B cell (primary cell): ENCODE results near the gene MAN1B1. TPM values are rescaled to one million over a fixed set of nuclear protein-coding genes. Genes with fewer than 3 reads are reported as not detected.

Experiments used
- ATAC-seq: fragments of 200-7000 bp; cut with Tn5 transposase; one replicate; pipeline ENCODE4 v1.10.0; 2021; ENCODE audit warnings: low read depth, mild to moderate bottlenecking, moderate number of reproducible peaks, moderate library complexity
- CTCF ChIA-PET: fragments of 350-600 bp; sonication (Branson Sonifier 250); formaldehyde crosslinking; loops from one replicate; lab custom pipeline; 2021; ENCODE audit warnings: antibody characterized with exemption, inconsistent platforms; lab: Charles Lee
- POLR2A ChIA-PET: fragments of 350-600 bp; sonication (Branson Sonifier 250); formaldehyde crosslinking; loops from one replicate; lab custom pipeline; 2021; ENCODE audit warnings: antibody characterized with exemption; lab: Charles Lee
- DNase-seq: peaks from one replicate; pipeline ENCODE4 v3.0.0; 2013
- H2AFZ ChIP-seq: 2 replicates; pipeline ENCODE4 v1.6.1; 2012; ENCODE audit warnings: mild to moderate bottlenecking, low read depth, low read length; ENCODE audit not compliant: insufficient read depth, poor library complexity, severe bottlenecking
- H3K27ac ChIP-seq, 2 donors: 1 replicate in 1 of 2; 2 replicates in 1 of 2; pipeline ENCODE4 v1.5.1; 2012 to 2013; ENCODE audit warnings: low read length in 2 of 2, mild to moderate bottlenecking in 2 of 2, moderate library complexity in 1 of 2
- H3K27me3 ChIP-seq, 4 experiments: fragments of 200-600 bp in 1 of 4; sonication (generic) in 1 of 4; replicated peaks in 1 of 4; 1 replicate in 2 of 4; 2 replicates in 2 of 4; pipeline versions ENCODE4 v1.6.1 to v1.7.0; 2013 to 2016; ENCODE audit warnings: low read length in 3 of 4, mild to moderate bottlenecking in 2 of 4, mixed read lengths in 1 of 4, moderate library complexity in 1 of 4; ENCODE audit not compliant: insufficient read depth in 4 of 4, control insufficient read depth in 3 of 4; ENCODE audit errors: control extremely low read depth in 1 of 4
- H3K36me3 ChIP-seq, 2 experiments: replicated peaks in 1 of 2; 1 replicate in 1 of 2; 2 replicates in 1 of 2; pipeline versions ENCODE4 v1.6.1 to v1.7.1; 2013; ENCODE audit warnings: low read length in 1 of 2; ENCODE audit not compliant: insufficient read depth in 2 of 2, control insufficient read depth in 1 of 2; ENCODE audit errors: control extremely low read depth in 1 of 2, extremely low read depth in 1 of 2
- H3K4me1 ChIP-seq, 2 donors: fragments of 200-600 bp in 1 of 2; sonication (generic) in 1 of 2; 1 replicate in 1 of 2; 2 replicates in 1 of 2; pipeline versions ENCODE4 v1.5.1 to v1.6.1; 2013 to 2017; ENCODE audit warnings: low read length in 2 of 2; ENCODE audit not compliant: control insufficient read depth in 2 of 2, insufficient read depth in 2 of 2
- H3K4me2 ChIP-seq: replicated peaks from 2 replicates; pipeline ENCODE3; 2012; ENCODE audit warnings: mild to moderate bottlenecking, low read depth, low read length; ENCODE audit not compliant: poor library complexity, severe bottlenecking
- H3K4me3 ChIP-seq, 5 experiments: fragments of 200-600 bp in 1 of 5; sonication (generic) in 1 of 5; 1 replicate in 3 of 5; 2 replicates in 2 of 5; pipeline versions ENCODE4 v1.5.1 to v1.7.0; 2011 to 2016; ENCODE audit warnings: low read length in 4 of 5, mild to moderate bottlenecking in 4 of 5, low read depth in 2 of 5, control low read depth in 1 of 5, moderate library complexity in 1 of 5; ENCODE audit not compliant: insufficient read depth in 1 of 5; ENCODE audit errors: control extremely low read depth in 1 of 5, extremely low read depth in 1 of 5
- H3K79me2 ChIP-seq: fragments of 200-600 bp; sonication (generic); one replicate; pipeline ENCODE4 v1.6.0; 2016; ENCODE audit warnings: low read length; ENCODE audit not compliant: control insufficient read depth, insufficient read depth
- H3K9ac ChIP-seq: fragments of 200-600 bp; sonication (generic); 2 replicates; pipeline ENCODE4 v1.6.1; 2017; ENCODE audit warnings: mild to moderate bottlenecking, low read length, moderate library complexity
- H3K9me3 ChIP-seq, 3 donors: one replicate each; pipeline versions ENCODE4 v1.6.1 to v1.7.1; 2013; ENCODE audit warnings: low read length in 2 of 3; ENCODE audit not compliant: control insufficient read depth in 2 of 3, insufficient read depth in 1 of 3; ENCODE audit errors: control extremely low read depth in 1 of 3
- H4K20me1 ChIP-seq: 2 replicates; pipeline ENCODE4 v1.6.0; 2012; ENCODE audit warnings: mild to moderate bottlenecking, low read length; ENCODE audit not compliant: insufficient read depth, control insufficient read depth, poor library complexity, severe bottlenecking
- H3K27ac Mint-ChIP-seq: one replicate; pipeline ENCODE4 v1.8.0; 2021; ENCODE audit warnings: mixed read lengths
- H3K27me3 Mint-ChIP-seq: one replicate; pipeline ENCODE4 v1.8.0; 2021; ENCODE audit warnings: mixed read lengths
- H3K4me1 Mint-ChIP-seq: one replicate; pipeline ENCODE4 v1.8.0; 2021; ENCODE audit warnings: mixed read lengths
- H3K4me3 Mint-ChIP-seq: one replicate; pipeline ENCODE4 v1.8.0; 2021; ENCODE audit warnings: mixed read lengths
- H3K9me3 Mint-ChIP-seq: one replicate; pipeline ENCODE4 v1.8.0; 2022; ENCODE audit warnings: mixed read lengths; ENCODE audit not compliant: insufficient read depth
- CTCF ChIP-seq: fragments of 200-600 bp; IDR thresholded peaks from one replicate; pipeline ENCODE4 v1.8.0; 2022; ENCODE audit warnings: antibody characterized with exemption, mild to moderate bottlenecking
- EZH2 ChIP-seq: IDR thresholded peaks from 2 replicates; pipeline ENCODE4 v1.6.1; 2012; ENCODE audit warnings: borderline replicate concordance, low read depth, mild to moderate bottlenecking, moderate library complexity, low read length; ENCODE audit not compliant: insufficient read depth, poor library complexity, severe bottlenecking
- WGBS: methylation state at CpG from one replicate; pipeline ENCODE4 v1.1.5; 2013; ENCODE audit warnings: missing lambda C conversion rate; ENCODE audit not compliant: insufficient coverage; 5-methylcytosine and 5-hydroxymethylcytosine counted together
- intact Hi-C: fragments of 100-400 bp; cut with micrococcal nuclease; formaldehyde crosslinking; loops from one replicate; pipeline ENCODE4 v1.10.0; 2022
- polyA plus RNA-seq: library from polyadenylated mRNA; depleted of rRNA; stranded (reverse); fragments of >200 nt; gene quantifications from 2 replicates; pipeline ENCODE4 v1.2.3, GENCODE V29; 2012
- total RNA-seq, 2 donors: library from RNA; stranded (reverse); fragments of 120-200 nt in 1 of 2; gene quantifications; 1 replicate in 1 of 2; 2 replicates in 1 of 2; pipeline versions ENCODE4 v1.2.3 to v1.2.4, GENCODE V29; 2013 to 2022

The MAN1B1 gene
- total and polyA plus RNA-seq, 2 donors (not counting 1 experiment from before 2014, with no cell fraction given) = 47.0 to 68.4 TPM

GRCh38 chr9:137141976-137142936 is 55.5 kb downstream of the MAN1B1 start:
- Histone ChIP-seq H3K79me2 (no peaks in the 10 kb centered on the region), H3K9ac (no peak overlapping the region), H3K4me3 (no peak overlapping the region), H3K36me3 (no peaks in the 10 kb centered on the region), H4K20me1 (no peaks in the 10 kb centered on the region), H3K27ac (no peak overlapping the region), H3K27me3 (peaks cover 0 to 71% (median 31%) of the 10 kb centered on the region in 4 experiments), H3K9me3 (peaks cover 0 to 33% (median 0%) of the 10 kb centered on the region in 3 donors), H2AFZ (no peak overlapping the region), H3K4me1 (peaks cover 11 to 14% of the 10 kb centered on the region in 2 donors), H3K4me2 (no peak overlapping the region)
- Mint-ChIP-seq H3K27me3 (peaks cover 45% of the 10 kb centered on the region), H3K9me3 (no peaks in the 10 kb centered on the region), H3K27ac (no peak overlapping the region), H3K4me1 (no peaks in the 10 kb centered on the region), H3K4me3 (no peak overlapping the region)
- no peak for TF ChIP-seq EZH2
- no peak for TF ChIP-seq CTCF
- 82% methylated on average over 18 of the region's 24 CpGs for WGBS
- POLR2A ChIA-PET = no interaction called here
- intact Hi-C loops = no loop called here
- no peak for ATAC-seq
- no peak for DNase-seq
- CTCF ChIA-PET = interaction anchor here (1.3 kb wide), 1 partner anchor 11 kb away, joined by 3 read pairs; no protein-coding TSS in a partner anchor

- Histone ChIP-seq H3K4me1 (peaks cover 3 to 6% of the 10 kb centered on the region in 2 donors), H3K79me2 (no peaks in the 10 kb centered on the region), H3K9me3 (peaks cover 0 to 25% (median 0%) of the 10 kb centered on the region in 3 donors), H4K20me1 (no peaks in the 10 kb centered on the region), H3K27me3 (peaks cover 0 to 64% (median 21%) of the 10 kb centered on the region in 4 experiments), H3K27ac (no peak overlapping the region), H3K4me3 (no peak overlapping the region), H2AFZ (no peak overlapping the region), H3K9ac (no peak overlapping the region), H3K36me3 (no peaks in the 10 kb centered on the region), H3K4me2 (no peak overlapping the region)
- TF ChIP-seq CTCF (no peak), EZH2 (no peak)
- no peaks in the 10 kb centered on the region for H3K4me1 Mint-ChIP-seq
- 46% methylated on average over 4 of the region's 4 CpGs for WGBS
- peaks cover 41% of the 10 kb centered on the region for H3K27me3 Mint-ChIP-seq
- H3K27ac Mint-ChIP-seq = no peak overlapping the region
- POLR2A ChIA-PET = no interaction called here
- intact Hi-C loops = no loop called here
- no peak overlapping the region for H3K4me3 Mint-ChIP-seq
- DNase-seq (no peak), ATAC-seq (no peak)
- CTCF ChIA-PET = no interaction called here
- H3K9me3 Mint-ChIP-seq = no peaks in the 10 kb centered on the region
Observed at GRCh38 chr9:137143459-137143858, 56.7 kb downstream of the MAN1B1 start.
